ENCODE measurements around the gene MYO15A. TPM values are rescaled to one million over a fixed set of nuclear protein-coding genes. Genes with fewer than 3 reads are reported as not detected.

Gene MYO15A
- total RNA-seq, 1 donor from 2014 or later = 1.8 TPM

GRCh38 chr17:18225121-18225641, 116.6 kb downstream of the MYO15A start, which contains the start of gene LLGL1:
Gene LLGL1 (plus strand): TSS chr17:18225635. CDS start chr17:18225683, 48 bp downstream.
- TF ChIP-seq CTCF (conservative IDR thresholded peaks at IDR 0.05) = no peak
- Mint-ChIP-seq H3K9me3 (no peaks in the 10 kb centered on the region), H3K36me3 (no peaks in the 10 kb centered on the region), H3K27ac (peak within 1 kb of the TSS; percentile 89), H3K4me3 (peak within 1 kb of the TSS; percentile 100), H3K4me1 (ENCODE audit: unreplicated experiment) (peaks cover 31% of the 10 kb centered on the region), H3K27me3 (no peaks in the 10 kb centered on the region)
- DNase-seq (ENCODE audit: extremely low spot score, unreplicated experiment) = peak; percentile 99

- H3K4me3 Mint-ChIP-seq = peak overlapping the region; percentile 100
- no peak for DNase-seq (ENCODE audit: extremely low spot score, unreplicated experiment)
- peaks cover 31% of the 10 kb centered on the region for H3K4me1 Mint-ChIP-seq (ENCODE audit: unreplicated experiment)
- H3K27ac Mint-ChIP-seq = peak overlapping the region; percentile 89
- no peak for TF ChIP-seq CTCF (conservative IDR thresholded peaks at IDR 0.05)
- no peaks in the 10 kb centered on the region for H3K27me3 Mint-ChIP-seq
- H3K36me3 Mint-ChIP-seq = no peaks in the 10 kb centered on the region
- H3K9me3 Mint-ChIP-seq = no peaks in the 10 kb centered on the region
Observed at GRCh38 chr17:18225642-18226283, 117.2 kb downstream of the MYO15A start.

GRCh38 chr17:18226284-18226945, 117.9 kb downstream of the MYO15A start:
- no peaks in the 10 kb centered on the region for H3K36me3 Mint-ChIP-seq
- peaks cover 34% of the 10 kb centered on the region for H3K4me1 Mint-ChIP-seq (ENCODE audit: unreplicated experiment)
- TF ChIP-seq CTCF (conservative IDR thresholded peaks at IDR 0.05) = no peak
- no peak for DNase-seq (ENCODE audit: extremely low spot score, unreplicated experiment)
- peak overlapping the region; percentile 89 for H3K27ac Mint-ChIP-seq
- H3K27me3 Mint-ChIP-seq = no peaks in the 10 kb centered on the region
- H3K9me3 Mint-ChIP-seq = no peaks in the 10 kb centered on the region
- H3K4me3 Mint-ChIP-seq = peak overlapping the region; percentile 100

- no peaks in the 10 kb centered on the region for H3K36me3 Mint-ChIP-seq
- H3K4me1 Mint-ChIP-seq (ENCODE audit: unreplicated experiment) = peaks cover 34% of the 10 kb centered on the region
- no peak for TF ChIP-seq CTCF (conservative IDR thresholded peaks at IDR 0.05)
- no peaks in the 10 kb centered on the region for H3K27me3 Mint-ChIP-seq
- DNase-seq (ENCODE audit: extremely low spot score, unreplicated experiment) = no peak
- peak overlapping the region; percentile 65 for H3K4me3 Mint-ChIP-seq
- H3K9me3 Mint-ChIP-seq = no peaks in the 10 kb centered on the region
- H3K27ac Mint-ChIP-seq = no peak overlapping the region
Observed at GRCh38 chr17:18227635-18228034, 119.1 kb downstream of the MYO15A start.

- Mint-ChIP-seq H3K36me3 (no peaks in the 10 kb centered on the region), H3K4me3 (peak overlapping the region; percentile 65), H3K27ac (peak overlapping the region; percentile 62), H3K27me3 (no peaks in the 10 kb centered on the region), H3K4me1 (ENCODE audit: unreplicated experiment) (peaks cover 34% of the 10 kb centered on the region), H3K9me3 (no peaks in the 10 kb centered on the region)
- TF ChIP-seq CTCF (conservative IDR thresholded peaks at IDR 0.05) = no peak
- DNase-seq (ENCODE audit: extremely low spot score, unreplicated experiment) = no peak
Observed at GRCh38 chr17:18228176-18228682, 119.7 kb downstream of the MYO15A start.
